ENCODE data around the gene MAMLD1.

The MAMLD1 gene

DNA sequence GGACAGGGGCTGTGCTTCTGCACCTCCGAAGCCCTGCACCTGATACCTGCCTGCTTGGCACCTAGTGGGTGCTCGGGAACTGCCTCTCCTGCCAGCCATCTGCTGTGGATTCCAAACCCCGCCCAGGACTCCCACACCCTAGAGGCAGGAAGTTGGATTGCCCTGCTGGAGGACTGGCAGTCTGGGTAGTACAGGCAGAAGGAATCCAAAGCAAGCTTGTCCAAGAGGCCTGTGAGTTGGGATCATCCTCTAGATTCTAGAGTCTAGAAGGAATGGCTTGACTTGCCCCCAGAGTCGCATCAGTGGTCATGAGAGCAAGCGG, 140.7 kb downstream of the MAMLD1 start:
- no peak for DNase-seq

DNA sequence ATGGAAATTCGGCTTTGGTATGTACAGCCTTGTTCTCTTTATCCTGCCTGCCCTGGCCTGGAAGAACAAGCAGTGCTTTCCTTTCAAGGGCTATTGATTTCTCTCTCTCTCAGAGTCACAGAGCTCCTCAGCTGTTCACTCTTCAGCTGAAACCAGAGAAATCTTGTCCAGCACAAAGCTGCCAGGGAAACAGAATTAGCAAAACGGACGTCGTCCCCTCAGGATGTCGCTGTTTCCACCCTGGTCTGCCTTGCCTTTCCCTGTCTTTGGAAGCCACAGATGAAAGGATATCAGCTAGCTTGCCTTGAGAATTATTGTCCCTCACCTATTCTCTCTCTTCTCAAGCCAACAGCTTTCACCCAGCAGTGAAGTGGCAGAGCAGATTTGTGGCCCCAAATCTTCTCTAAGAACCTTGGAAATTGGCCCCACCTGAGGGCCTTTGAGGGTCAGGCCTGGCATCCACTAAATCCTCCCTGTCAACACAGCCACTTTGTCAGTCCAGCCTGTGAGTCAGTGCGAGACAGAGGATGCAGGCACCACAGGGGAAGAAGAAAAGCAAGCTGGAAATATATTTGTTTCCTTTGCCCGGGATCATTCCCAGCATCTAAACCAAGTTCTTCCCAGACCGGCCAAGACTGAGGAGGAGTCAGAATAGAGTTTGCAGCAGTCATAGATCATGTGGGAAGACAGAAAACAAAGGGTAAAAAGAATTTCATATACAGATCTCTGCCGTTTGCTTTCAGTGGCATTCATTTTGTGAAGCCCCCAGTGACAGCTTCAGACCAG, 141.5 kb downstream of the MAMLD1 start:
- no peak for DNase-seq

DNA sequence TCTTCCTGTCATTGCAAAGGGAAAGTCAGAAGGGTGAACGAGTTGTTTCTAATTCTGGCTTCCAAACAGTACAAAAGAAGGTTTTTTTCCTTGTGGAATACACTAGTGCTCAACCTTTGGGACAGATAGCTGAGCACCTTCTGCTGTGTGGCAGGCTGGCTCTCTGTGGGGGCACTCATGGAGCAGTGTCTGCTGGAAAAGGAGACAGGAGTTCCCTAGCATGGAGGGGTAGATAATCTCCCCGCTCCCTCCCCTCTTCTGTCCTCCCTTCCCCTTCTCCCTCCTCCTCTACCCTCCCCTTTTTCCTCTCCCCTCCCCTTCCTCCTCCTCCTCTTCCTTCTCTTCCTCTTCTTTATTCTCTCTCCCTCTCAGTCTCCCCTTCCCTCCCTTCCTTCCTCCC, 142.9 kb downstream of the MAMLD1 start:
- DNase-seq, result no peak

DNA sequence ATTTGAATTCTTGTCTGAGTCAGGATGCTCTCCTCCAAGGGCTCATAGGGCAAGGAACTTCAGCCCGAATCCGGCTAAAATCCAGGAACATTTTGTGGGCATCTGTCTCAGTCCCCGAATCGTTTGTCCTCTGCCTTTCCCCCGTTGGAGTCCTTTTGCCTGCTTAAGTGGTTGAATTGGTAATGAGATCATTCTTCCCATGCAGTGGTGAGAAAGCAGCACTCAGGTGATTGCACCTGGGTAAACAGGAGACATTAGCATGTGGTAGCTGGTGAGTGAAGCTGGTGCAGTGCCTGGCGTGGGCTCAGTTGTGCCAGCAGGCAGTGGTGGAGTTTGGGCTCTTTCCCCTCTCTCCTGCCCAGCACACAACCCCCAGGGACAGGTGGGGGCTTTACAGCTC, 143.4 kb downstream of the MAMLD1 start:
- DNase-seq, result no peak

DNA sequence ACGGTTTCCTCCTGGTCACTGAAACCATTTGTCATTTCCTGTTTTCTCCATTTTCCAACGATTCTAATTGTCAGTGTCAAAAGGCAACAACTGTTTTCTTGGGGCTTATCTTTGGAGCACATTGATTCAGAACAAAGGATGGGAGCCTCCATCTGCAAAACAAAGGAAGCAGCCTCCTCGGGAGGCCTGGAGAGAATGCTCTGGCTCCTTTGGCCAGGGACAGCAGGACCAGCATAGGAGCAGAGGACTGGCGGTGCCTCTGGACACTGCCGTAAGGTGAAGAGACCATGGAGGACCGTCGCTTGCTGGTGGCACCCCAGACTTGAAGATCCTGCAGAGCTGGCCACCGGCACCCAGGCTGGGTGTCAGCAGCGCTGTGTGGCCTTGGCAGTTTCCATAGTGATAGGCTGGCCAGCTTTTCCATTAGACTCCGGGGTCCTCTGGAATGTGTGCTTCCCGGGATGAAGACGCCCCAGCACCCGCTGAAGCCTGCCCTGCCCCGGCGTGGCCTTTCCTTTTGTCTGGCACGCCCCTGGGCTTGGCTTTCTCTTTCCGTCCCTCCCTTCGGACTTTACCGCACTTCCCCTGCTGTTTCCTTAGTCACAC, 144.2 kb downstream of the MAMLD1 start:
- DNase-seq, result no peak

DNA sequence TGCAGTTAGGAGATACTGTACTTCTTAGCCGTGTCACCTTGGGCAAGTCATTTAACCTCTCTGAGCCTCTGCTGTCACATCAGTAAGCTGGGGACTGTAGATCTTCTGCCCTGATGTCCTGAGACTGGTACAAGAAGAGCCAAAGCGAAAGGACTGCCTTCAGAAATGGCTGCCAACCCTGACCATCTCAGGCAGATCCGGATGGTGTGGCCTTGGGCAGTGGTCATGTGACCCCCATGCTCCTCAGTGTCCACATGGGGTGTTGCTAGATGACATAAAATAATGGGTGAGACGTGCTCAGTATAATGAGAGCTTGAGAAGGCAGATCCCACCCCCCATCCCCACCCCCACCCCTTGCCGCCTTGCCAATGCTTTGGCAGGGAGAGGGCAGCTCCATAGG, 144.9 kb downstream of the MAMLD1 start:
- no peak for DNase-seq

DNA sequence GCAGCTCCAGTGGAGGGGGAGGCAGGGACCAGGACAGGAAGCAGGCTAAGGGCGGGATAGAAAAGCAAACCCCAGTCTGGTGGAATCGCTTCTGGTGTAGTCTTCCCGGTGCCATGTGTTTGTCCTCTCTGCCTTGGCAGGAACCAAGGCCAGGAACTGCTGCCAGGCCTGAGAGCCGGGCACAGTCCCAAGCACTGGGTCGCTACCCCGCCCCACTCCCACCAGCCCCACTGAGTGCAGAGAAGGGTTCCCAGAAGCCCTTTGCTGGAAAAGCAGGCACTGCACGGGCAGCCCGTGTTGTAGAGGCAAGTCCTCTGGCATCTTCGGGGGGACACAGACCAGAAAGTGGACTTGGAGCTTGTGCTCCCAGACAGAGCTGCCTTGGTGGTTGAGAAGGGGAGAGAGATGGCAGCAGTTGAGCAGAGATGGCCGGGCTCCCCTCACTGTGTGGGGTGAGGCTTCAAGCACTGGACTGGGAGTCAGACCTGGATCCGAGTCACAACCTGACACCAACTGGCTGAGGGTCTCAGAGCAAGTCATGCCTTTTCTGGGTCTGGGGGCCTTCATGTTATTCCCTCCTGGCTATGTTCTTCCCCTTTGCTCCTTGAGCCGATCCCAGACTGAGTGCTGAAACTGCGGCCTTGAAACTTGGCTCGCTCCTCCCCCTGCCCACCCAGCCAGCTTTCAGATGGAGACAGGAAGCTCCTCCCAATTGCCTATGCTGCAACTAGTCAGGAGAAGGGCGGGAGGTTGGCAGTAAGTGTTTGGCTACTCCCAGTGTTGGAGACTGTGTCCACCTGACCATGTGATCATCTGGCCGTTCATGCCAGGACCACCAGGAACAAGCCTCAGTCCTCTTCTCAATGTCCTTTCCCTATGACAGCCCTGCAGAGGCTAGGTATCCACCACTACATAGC, 145.6 kb downstream of the MAMLD1 start:
- DNase-seq, result no peak

DNA sequence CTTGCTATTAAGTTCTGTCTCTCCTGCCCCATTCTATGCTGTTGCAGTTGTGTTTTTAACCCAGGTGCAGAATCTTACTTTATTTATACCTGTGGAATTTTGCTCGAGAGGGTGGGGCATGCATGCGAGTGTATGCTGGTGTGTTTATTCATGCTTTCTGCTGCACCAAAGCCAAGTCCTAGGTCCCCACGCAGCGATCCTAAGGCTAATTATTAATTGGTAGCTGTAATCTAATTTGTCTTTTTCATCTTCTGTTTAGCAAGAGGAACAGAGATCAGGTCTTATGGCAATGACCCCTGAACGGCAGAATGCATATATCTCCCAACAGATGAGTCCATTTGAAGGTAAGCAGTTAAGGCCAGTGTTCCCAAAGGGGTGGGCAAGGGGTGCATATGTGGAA, 146.6 kb downstream of the MAMLD1 start:
- no peak for DNase-seq

DNA sequence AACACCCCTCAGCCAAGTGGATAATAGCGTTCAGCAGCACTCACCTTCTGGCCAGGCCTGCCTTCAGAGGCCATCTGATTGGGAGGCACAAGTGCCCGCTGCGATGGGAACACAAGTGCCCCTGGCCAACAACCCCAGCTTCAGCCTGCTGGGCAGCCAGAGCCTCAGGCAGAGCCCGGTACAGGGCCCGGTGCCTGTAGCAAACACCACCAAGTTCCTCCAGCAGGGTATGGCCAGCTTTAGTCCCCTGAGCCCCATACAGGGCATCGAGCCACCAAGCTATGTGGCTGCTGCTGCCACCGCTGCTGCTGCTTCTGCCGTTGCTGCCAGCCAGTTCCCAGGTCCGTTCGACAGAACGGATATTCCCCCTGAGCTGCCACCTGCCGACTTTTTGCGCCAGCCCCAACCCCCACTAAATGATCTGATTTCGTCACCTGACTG, 149.4 kb downstream of the MAMLD1 start:
- no peak for DNase-seq

DNA sequence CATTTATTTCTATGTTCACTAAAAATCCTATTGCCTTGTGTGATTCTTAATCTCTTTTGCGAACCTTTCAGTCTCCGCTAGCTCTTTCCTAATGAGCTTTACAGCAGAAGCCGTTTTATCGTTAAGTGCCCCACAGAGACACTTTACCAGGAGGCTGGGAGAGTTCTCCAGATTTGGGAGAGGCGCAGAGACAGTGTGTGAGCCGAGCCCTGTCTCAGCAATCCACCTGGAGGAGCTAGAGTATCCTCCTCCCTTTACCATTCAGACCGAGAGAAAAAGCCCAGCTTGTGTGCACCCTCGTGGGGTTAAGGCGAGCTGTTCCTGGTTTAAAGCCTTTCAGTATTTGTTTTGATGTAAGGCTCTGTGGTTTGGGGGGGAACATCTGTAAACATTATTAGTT, 150.4 kb downstream of the MAMLD1 start:
- no peak for DNase-seq

DNA sequence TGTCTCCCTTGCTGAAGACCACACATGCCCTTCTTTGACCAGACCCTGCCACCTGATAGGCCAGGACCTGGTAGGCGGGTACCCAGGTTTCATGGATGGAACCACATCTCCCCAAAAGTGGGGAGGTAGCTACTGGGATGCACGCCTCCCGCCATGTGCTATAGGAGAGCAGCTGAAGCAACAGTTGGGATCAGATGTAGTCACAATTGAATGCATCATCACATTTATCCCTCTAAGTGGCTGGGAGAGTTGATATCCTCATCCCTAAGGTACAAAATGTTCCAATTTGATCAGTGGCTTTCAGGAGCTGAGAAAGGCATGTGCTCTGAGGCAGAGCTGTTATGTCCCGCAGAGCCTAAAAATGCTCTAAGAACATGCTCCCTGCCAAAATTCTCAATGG, 151.3 kb downstream of the MAMLD1 start:
- no peak for DNase-seq

DNA sequence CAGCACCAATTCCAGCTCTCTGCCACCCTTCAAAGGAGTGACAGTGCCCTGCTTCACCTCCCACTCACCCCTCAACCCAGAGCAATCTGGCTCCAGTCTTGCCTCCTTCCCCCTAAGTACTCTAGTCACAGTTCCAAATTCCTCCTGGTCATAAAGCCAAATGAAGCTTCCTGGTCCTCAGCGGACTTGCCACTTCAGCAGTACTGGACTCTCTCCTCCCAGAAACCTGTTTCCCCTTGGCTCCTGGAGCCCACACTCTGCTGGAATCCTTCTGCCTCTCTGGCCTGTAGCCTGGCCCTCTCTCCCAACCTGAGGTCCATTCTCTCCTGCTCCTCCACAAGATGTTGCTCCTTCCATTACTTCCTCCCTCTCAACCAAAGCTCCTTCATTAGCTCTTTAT, 152.7 kb downstream of the MAMLD1 start:
- DNase-seq, result no peak

DNA sequence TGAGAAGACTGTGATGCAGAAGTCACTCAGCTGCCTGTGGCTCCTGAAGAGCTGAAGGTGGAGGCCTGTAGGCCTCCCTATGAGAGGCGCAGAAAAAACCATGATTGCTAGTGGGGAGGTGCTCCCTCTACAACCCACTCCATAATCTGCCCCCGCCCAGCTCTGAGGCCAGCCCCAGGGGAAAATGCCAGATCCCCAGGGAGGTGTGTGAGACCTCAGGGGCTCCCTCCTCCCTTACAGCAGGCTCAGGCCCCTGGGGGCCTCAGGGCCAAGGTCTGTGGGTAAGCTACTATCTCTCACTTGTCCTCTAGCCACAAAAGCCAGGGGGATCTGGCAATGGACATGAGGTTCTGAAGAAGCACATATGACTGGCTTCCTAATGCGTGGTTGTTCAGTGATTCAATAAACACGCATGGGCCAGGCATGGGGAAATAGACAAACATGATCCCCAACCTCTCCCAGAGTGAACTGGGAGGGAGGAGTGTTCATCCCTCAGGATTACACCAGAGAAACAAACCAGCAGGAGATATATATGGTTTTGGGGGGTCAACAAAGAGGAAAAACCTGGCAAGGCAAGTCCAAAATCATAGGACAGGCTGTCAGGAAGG, 154.3 kb downstream of the MAMLD1 start:
- DNase-seq, result no peak

DNA sequence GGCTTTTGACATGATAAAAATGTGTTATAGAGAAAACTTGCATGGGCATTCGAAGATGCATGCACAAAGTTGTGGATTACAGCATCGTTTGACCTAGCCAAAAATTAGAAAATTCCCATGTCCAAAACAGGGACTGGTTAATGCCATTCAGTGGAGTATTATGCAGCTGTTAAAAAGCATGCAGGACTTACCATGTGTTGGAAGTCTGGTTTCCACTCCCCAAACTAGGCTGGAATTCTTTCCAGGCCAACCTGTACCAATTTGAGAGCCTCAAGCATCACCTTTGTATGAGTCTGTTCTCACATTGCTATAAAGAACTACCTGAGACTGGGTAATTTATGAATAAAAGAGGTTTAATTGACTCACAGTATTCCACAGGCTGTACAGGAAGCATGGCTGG, 159.4 kb downstream of the MAMLD1 start:
- no peak for DNase-seq

DNA sequence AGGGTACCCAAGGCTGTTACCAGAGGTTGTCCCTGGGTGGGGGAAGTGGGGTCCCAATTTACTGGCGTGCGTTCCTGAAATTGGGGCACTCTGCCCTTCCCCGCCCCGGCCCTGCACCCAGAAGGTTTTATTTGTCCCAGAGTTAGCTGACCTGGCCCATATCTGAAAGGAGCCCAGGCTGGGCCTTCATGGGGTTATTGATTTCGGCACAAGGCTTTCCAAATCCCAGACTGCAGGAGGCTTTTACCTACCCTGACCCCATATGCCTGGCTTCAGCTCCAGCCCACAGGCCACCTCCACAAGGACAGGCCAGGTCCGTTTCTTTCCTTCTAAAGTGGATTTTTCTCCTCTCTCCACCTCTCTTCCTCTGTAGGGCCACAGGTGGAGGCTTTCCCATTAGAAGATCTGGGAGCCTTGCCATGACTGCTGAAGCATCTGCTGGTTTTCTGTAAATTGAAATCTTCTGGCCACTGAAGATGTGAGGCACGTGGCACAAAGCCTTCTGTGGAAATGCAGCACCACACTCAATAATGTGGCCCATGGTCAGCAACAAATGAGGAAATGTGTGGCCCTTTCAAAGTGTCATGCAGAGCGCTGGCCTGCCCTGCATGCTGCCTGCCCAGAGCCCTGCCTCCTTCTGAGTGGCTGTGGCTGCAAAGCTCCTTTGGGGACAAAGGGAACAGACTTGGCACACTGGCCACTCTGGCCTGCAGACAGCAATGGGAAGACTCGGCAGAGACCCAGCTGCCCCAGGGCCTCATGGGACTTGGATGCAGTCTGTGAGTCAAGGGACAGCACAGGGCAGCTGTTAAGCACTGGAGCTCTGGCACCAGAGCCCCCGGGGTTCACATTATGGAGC, 162.2 kb downstream of the MAMLD1 start:
- DNase-seq, result no peak

DNA sequence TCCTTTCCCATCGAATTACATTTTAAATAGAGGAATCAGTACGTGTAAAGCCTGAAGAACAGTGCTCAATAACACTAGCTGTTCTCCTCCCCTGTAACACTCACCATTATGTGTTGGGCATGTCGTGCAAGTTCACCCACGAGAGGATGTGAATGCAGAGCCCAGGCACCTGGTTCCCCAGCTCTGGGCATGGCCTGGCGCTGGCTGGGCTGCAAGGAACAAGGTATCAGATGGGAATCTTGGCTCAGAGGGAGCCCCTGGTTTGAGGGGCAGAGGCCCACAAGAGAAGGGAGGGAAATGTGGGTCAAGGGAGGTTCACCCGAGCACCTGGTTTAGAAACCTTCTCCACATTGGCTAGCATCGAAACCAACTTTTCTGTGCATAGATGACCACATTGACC, 163.6 kb downstream of the MAMLD1 start:
- DNase-seq, result no peak

DNA sequence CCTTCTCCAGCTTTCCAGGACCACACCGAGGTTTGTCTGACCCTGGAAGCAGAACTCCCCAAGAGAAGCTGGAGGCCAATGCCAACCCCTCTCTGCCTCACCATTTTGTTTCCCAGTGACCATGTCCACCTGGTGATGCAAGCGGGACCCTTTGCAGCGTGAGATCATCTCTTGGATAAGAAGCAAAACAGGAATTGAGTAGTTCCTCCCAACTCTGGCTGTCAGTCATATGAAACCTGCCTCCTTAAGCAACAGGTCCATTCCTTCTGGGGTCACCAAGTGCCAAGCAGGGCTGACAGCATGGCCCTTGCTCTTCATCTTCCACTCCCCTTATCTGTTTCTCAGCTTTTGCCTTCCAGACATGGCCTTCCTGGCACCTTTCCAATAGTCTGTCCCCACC, 164.0 kb downstream of the MAMLD1 start:
- no peak for DNase-seq

DNA sequence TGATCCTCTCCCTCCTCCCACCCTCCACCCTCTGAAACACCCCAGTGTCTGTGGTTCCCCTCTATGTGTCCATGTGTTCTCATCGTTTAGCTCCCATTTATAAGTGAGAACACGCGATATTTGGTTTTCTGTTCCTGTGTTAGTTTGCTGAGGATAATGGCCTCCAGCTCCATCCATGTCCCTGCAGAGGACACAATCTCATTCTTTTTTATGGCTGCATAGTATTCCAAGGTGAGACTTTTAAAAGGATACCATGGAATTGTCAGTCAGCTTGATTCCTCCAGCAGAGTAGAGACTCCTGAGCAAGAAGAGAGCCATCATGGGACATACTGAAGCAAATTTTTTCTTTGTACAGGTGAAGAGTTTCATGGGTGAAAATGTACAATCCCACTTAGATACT, 166.5 kb downstream of the MAMLD1 start:
- no peak for DNase-seq

DNA sequence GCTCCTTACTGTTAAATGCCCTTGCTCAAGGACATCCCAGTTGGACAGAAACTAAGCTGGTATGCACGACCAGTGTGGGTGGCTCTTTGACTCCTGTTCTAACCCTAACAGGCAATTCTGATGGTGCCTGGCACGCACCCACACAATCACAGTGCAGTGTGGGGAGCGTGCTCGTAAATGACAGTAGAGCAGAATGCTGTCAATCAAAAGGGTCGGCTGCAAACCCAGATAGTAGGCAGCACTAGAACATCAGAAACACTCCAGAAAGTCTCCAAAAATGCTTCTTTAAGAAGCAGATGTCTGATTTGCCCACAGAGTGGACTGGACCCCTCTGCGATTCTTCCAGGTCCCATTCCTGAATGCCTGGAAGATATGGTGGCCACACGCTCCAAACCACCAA, 167.7 kb downstream of the MAMLD1 start:
- no peak for DNase-seq

DNA sequence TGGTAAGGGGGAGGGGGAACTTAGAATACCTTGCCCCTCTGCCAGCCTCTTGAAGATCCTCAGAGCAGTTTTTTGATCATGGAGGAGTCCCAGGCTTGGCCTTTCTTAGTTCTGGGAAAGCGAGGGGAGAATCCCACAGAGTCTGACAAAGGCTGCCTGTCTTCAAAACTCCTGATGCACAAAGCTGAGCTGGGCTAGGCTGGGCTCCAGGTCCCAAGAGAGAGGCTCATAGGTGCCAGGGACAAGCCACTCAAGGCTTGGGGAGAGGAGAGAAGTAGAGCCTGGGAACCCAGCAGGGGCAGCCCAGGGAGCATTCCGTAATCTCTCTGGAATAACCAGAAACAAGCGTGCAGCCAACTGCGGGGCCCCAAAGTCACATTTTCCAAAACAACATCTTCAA, 168.3 kb downstream of the MAMLD1 start:
- DNase-seq, result no peak

DNA sequence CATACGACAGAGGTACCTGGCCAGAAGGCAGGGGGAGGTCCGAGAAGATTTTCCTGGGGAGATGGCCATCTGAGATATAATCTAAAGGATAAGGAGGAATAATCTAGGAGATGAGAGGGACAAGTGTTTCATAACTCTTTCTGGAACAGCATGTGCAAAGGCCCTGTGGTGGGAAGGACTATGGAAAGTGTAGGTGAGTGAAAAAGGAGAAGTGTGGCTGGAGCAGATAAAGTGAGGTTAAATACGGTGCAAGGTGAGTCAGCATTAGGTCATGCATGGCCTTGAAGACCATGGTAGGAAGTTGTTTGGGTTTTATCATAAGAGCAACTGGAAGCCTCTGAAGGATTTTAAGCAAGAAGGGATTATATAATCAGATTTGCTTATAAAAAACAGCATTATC, 170.7 kb downstream of the MAMLD1 start:
- no peak for DNase-seq

DNA sequence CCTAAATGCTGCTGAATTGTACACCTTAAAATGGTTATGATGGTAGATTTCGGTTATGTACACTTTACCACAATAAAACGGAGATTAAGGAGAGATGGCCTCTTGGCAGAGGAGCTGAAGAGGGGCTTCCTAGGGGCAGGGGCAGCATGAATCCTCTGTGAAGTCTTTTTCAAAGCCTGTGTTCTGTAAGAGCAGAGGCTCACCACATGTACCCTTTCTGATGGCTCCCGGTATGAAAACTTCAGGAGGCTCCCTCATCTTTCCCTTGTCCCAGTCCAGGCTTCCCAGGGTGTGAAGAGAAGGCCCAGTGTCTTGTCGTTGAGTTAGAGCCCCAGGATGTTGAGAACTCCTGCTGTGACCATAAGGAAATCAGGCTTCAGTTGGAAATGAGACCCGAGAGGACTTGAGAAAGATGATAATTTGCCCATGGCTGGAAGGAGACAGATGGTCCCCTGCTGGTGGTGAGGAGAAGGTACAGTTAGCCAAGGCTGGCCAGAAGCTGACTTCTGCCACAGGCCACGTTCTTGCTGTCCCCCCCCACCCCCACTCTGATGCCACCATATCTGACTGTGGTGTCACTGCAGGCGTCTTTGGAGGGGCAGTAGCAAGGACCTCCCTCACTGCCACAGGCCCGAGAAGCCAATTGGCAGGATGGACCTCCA, 173.5 kb downstream of the MAMLD1 start:
- DNase-seq, result no peak
